Neural cell (in vitro differentiated cells): ENCODE data around the gene MYOD1. TPM values are rescaled to one million over a fixed set of nuclear protein-coding genes. Genes with fewer than 3 reads are reported as not detected.

Source experiments
- H2AFZ ChIP-seq: fragments of 200-600, 300-800 bp; sonication (generic), shearing (Covaris generic); 2 replicates; pipeline ENCODE4 v1.6.0; 2014; ENCODE audit warnings: low read depth, mild to moderate bottlenecking, antibody characterized with exemption, low read length, moderate library complexity
- H3F3A ChIP-seq: fragments of 200-600 bp; shearing (Covaris generic); 2 replicates; pipeline ENCODE4 v1.6.1; 2016; ENCODE audit warnings: mild to moderate bottlenecking, moderate library complexity, mixed read lengths, antibody characterized with exemption, low read length; ENCODE audit not compliant: insufficient read depth, poor library complexity, severe bottlenecking
- H3K27ac ChIP-seq: fragments of 200-600, 300-800 bp; sonication (generic), shearing (Covaris generic); 2 replicates; pipeline ENCODE4 v1.5.1; 2014; ENCODE audit warnings: mild to moderate bottlenecking, low read length, moderate library complexity
- H3K27me3 ChIP-seq: fragments of 300-800, 200-600 bp; sonication (generic), shearing (Covaris generic); 2 replicates; pipeline ENCODE4 v1.6.0; 2014; ENCODE audit warnings: mild to moderate bottlenecking, low read depth, low read length, moderate library complexity; ENCODE audit not compliant: insufficient read depth
- H3K36me3 ChIP-seq: fragments of 300-800, 200-600 bp; sonication (generic), shearing (Covaris generic); 2 replicates; pipeline ENCODE4 v1.5.1; 2014; ENCODE audit warnings: mild to moderate bottlenecking, antibody characterized with exemption, low read length, moderate library complexity; ENCODE audit not compliant: insufficient read depth
- H3K4me2 ChIP-seq: fragments of 300-800, 200-600 bp; sonication (generic), shearing (Covaris generic); 2 replicates; pipeline ENCODE4 v1.6.0; 2014; ENCODE audit warnings: mild to moderate bottlenecking, low read length
- H3K4me3 ChIP-seq: fragments of 300-800, 200-600 bp; sonication (generic), shearing (Covaris generic); 2 replicates; pipeline ENCODE4 v1.5.1; 2014; ENCODE audit warnings: mild to moderate bottlenecking, low read length, moderate library complexity
- H3K79me2 ChIP-seq: fragments of 200-600 bp; shearing (Covaris generic); replicated peaks from 2 replicates; pipeline ENCODE4 v1.6.0; 2014; ENCODE audit warnings: mild to moderate bottlenecking, low read length, moderate library complexity; ENCODE audit not compliant: insufficient read depth
- H3K9ac ChIP-seq: fragments of 300-800, 200-600 bp; sonication (generic), shearing (Covaris generic); 2 replicates; pipeline ENCODE4 v1.6.1; 2016; ENCODE audit warnings: mild to moderate bottlenecking, low read length, mixed read lengths
- H3K9me2 ChIP-seq: fragments of 200-600 bp; shearing (Covaris generic); 2 replicates; pipeline ENCODE4 v1.6.1; 2016; ENCODE audit warnings: mild to moderate bottlenecking, low read length, mixed read lengths; ENCODE audit not compliant: insufficient read depth
- H3K9me3 ChIP-seq: fragments of 200-600, 300-800 bp; sonication (generic), shearing (Covaris generic); 2 replicates; pipeline ENCODE4 v1.6.1; 2016; ENCODE audit warnings: mild to moderate bottlenecking, mixed run types, low read length, moderate library complexity, mixed read lengths
- H4K20me1 ChIP-seq: fragments of 200-600 bp; shearing (Covaris generic); 2 replicates; pipeline ENCODE4 v1.6.1; 2016; ENCODE audit warnings: mild to moderate bottlenecking, mixed run types; ENCODE audit not compliant: insufficient read depth
- CTCF ChIP-seq: fragments of 450-650 bp; IDR thresholded peaks from 2 replicates; pipeline ENCODE4 v1.5.1; 2014; ENCODE audit warnings: antibody characterized with exemption, mild to moderate bottlenecking, moderate library complexity; ENCODE audit not compliant: poor library complexity, severe bottlenecking
- EP300 ChIP-seq: fragments of 450-650 bp; conservative IDR thresholded peaks from 2 replicates; pipeline ENCODE4 v1.6.1; 2014; ENCODE audit warnings: antibody characterized with exemption, mild to moderate bottlenecking, moderate library complexity; ENCODE audit not compliant: poor library complexity, severe bottlenecking
- EZH2 ChIP-seq: fragments of 200-600, 300-800 bp; shearing (Covaris generic), sonication (generic); IDR thresholded peaks from 2 replicates; pipeline ENCODE4 v1.6.1; 2014; ENCODE audit warnings: antibody characterized with exemption, low read length, borderline replicate concordance, mild to moderate bottlenecking; ENCODE audit not compliant: insufficient read depth, poor library complexity, severe bottlenecking
- MXI1 ChIP-seq: fragments of 450-650 bp; conservative IDR thresholded peaks from 2 replicates; pipeline ENCODE4 v1.6.1; 2014; ENCODE audit warnings: antibody characterized with exemption, mild to moderate bottlenecking; ENCODE audit not compliant: poor library complexity, severe bottlenecking
- POLR2AphosphoS5 ChIP-seq: IDR thresholded peaks from 2 replicates; pipeline ENCODE4 v1.6.1; 2012
- RAD21 ChIP-seq: fragments of 450-650 bp; conservative IDR thresholded peaks from 2 replicates; pipeline ENCODE4 v1.6.1; 2014; ENCODE audit warnings: antibody characterized with exemption, mild to moderate bottlenecking, moderate library complexity
- REST ChIP-seq: IDR thresholded peaks from 2 replicates; pipeline ENCODE4 v1.6.1; 2012; ENCODE audit warnings: borderline replicate concordance
- SMC3 ChIP-seq: fragments of 450-650 bp; conservative IDR thresholded peaks from 2 replicates; pipeline ENCODE4 v1.6.1; 2014; ENCODE audit warnings: antibody characterized with exemption, mild to moderate bottlenecking, moderate library complexity; ENCODE audit not compliant: poor library complexity
- TAF1 ChIP-seq: IDR thresholded peaks from 2 replicates; pipeline ENCODE4 v1.6.1; 2012; ENCODE audit warnings: low read depth
- polyA plus RNA-seq: library from polyadenylated mRNA; depleted of rRNA; stranded (reverse); fragments of >200 nt; gene quantifications from 2 replicates; pipeline ENCODE4 v1.2.3, GENCODE V29; 2014

Gene MYOD1
- polyA plus RNA-seq, 1 donor from 2014 or later, result not detected

GRCh38 chr11:17694494-17695110 is 24.8 kb upstream of the MYOD1 start:
- Histone ChIP-seq H3K79me2 (no peaks in the 10 kb centered on the region), H2AFZ (no peak overlapping the region), H3K27me3 (peaks cover 21% of the 10 kb centered on the region), H3K36me3 (no peaks in the 10 kb centered on the region), H3K9ac (no peak overlapping the region), H4K20me1 (no peaks in the 10 kb centered on the region), H3K9me2 (no peaks in the 10 kb centered on the region), H3K4me3 (no peak overlapping the region), H3K4me2 (no peak overlapping the region), H3K27ac (no peak overlapping the region), H3F3A (no peaks in the 10 kb centered on the region), H3K9me3 (no peaks in the 10 kb centered on the region)
- no peak for TF ChIP-seq REST
- no peak for TF ChIP-seq CTCF
- no peak for TF ChIP-seq TAF1
- TF ChIP-seq EP300, result no peak
- TF ChIP-seq RAD21, result no peak
- no peak for TF ChIP-seq MXI1
- TF ChIP-seq EZH2, result no peak
- no peak for TF ChIP-seq POLR2AphosphoS5
- no peak for TF ChIP-seq SMC3

GRCh38 chr11:17695454-17696441 is 23.6 kb upstream of the MYOD1 start:
- TF ChIP-seq SMC3, result no peak
- no peak for TF ChIP-seq REST
- TF ChIP-seq MXI1, result no peak
- TF ChIP-seq EP300, result no peak
- TF ChIP-seq POLR2AphosphoS5, result no peak
- no peak for TF ChIP-seq CTCF
- no peak for TF ChIP-seq EZH2
- no peak for TF ChIP-seq RAD21
- TF ChIP-seq TAF1, result no peak
- Histone ChIP-seq H3K9me2 (no peaks in the 10 kb centered on the region), H3K4me3 (no peak overlapping the region), H3K36me3 (no peaks in the 10 kb centered on the region), H3K79me2 (no peaks in the 10 kb centered on the region), H3F3A (no peaks in the 10 kb centered on the region), H3K27me3 (peaks cover 21% of the 10 kb centered on the region), H4K20me1 (no peaks in the 10 kb centered on the region), H3K9ac (no peak overlapping the region), H3K4me2 (no peak overlapping the region), H3K9me3 (no peaks in the 10 kb centered on the region), H2AFZ (no peak overlapping the region), H3K27ac (no peak overlapping the region)
